K562 (cell line): ENCODE results near the gene SULT2B1. TPM values are rescaled to one million over a fixed set of nuclear protein-coding genes. Genes with fewer than 3 reads are reported as not detected.
A peak's percentile ranks its signal among the peaks of the same experiment; 100 is the strongest.

Experiments
- ATAC-seq: fragments of 200-7000 bp; cut with Tn5 transposase; 3 replicates; pipeline ENCODE4 v1.9.1; 2020; ENCODE audit warnings: moderate library complexity
- BruUV-seq: library from RNA; stranded (reverse); fragments of 400-500 nt; replicated peaks from 2 replicates; lab custom pipeline; 2021; lab: Mats Ljungman, UMichigan
- CTCF ChIA-PET: fragments of 300-600 bp; formaldehyde crosslinking; extraction: SDS; loops from one replicate; lab custom pipeline; 2021; ENCODE audit warnings: low intra/inter-chr PET ratio; lab: Yijun Ruan, JAX
- POLR2A ChIA-PET: fragments of 300-600, 350-650 bp; sonication (Branson Sonifier 250); formaldehyde crosslinking; extraction: SDS; loops from one replicate; lab custom pipeline; 2021; ENCODE audit warnings: antibody characterized with exemption, inconsistent platforms; lab: Yijun Ruan, JAX
- DNase-seq, 4 experiments: peaks; one replicate each; pipeline versions ENCODE4 v3.0.0 to v3.0.0-alpha.2; 2011 to 2018; ENCODE audit warnings: low spot score in 3 of 4, mixed read lengths in 3 of 4; ENCODE audit errors: extremely low read depth in 1 of 4
- FAIRE-seq: peaks from 2 replicates; lab custom pipeline; 2011; peaks lifted over from hg19 to GRCh38; lab: Jason Lieb, UNC
- H2AFZ ChIP-seq: 2 replicates; pipeline ENCODE4 v1.6.0; 2011; ENCODE audit warnings: low read depth, low read length, control low read depth, inconsistent platforms
- H3K27ac ChIP-seq: fragments of 200-600 bp; 3 replicates; pipeline ENCODE4 v1.8.0; 2011; ENCODE audit warnings: low read depth, mild to moderate bottlenecking, control low read depth, inconsistent platforms, low read length, moderate library complexity, mixed read lengths; ENCODE audit errors: extremely low read depth
- H3K27me3 ChIP-seq, 2 experiments: fragments of 300-600 bp in 1 of 2; 2 replicates in 1 of 2; 3 replicates in 1 of 2; pipeline versions ENCODE4 v1.6.0 to v1.8.0; 2011; ENCODE audit warnings: inconsistent platforms in 2 of 2, low read length in 2 of 2, mild to moderate bottlenecking in 1 of 2, mixed read lengths in 1 of 2, moderate library complexity in 1 of 2; ENCODE audit not compliant: control insufficient read depth in 2 of 2, insufficient read depth in 2 of 2
- H3K36me3 ChIP-seq: fragments of 300-600 bp; 3 replicates; pipeline ENCODE4 v1.8.0; 2011; ENCODE audit warnings: mild to moderate bottlenecking, low read length, inconsistent platforms; ENCODE audit not compliant: control insufficient read depth, insufficient read depth
- H3K4me1 ChIP-seq, 2 experiments: fragments of 200-600 bp in 1 of 2; replicated peaks in 1 of 2; 2 replicates in 1 of 2; 3 replicates in 1 of 2; pipeline versions ENCODE4 v1.5.1 to v1.8.0; 2011; ENCODE audit warnings: inconsistent platforms in 2 of 2, low read length in 2 of 2, mild to moderate bottlenecking in 1 of 2, mixed read lengths in 1 of 2, moderate library complexity in 1 of 2; ENCODE audit not compliant: control insufficient read depth in 2 of 2, insufficient read depth in 2 of 2
- H3K4me2 ChIP-seq: 2 replicates; pipeline ENCODE4 v1.6.1; 2011; ENCODE audit warnings: low read length, control low read depth, inconsistent platforms, mixed read lengths; ENCODE audit not compliant: insufficient read depth
- H3K4me3 ChIP-seq: fragments of 200-600 bp; sonication (generic), shearing (Covaris generic); 2 replicates; pipeline ENCODE4 v1.5.1; 2016; ENCODE audit warnings: control low read depth, inconsistent platforms
- H3K79me2 ChIP-seq: fragments of 200-600 bp; 3 replicates; pipeline ENCODE4 v1.8.0; 2011; ENCODE audit warnings: low read length, inconsistent platforms; ENCODE audit not compliant: control insufficient read depth, insufficient read depth
- H3K9ac ChIP-seq, 2 experiments: 2 replicates each; pipeline versions ENCODE4 v1.6.0 to v1.6.1; 2011; ENCODE audit warnings: low read depth in 2 of 2, low read length in 2 of 2, control low read depth in 1 of 2, inconsistent platforms in 1 of 2, mild to moderate bottlenecking in 1 of 2, mixed read lengths in 1 of 2; ENCODE audit not compliant: insufficient read depth in 1 of 2
- H3K9me1 ChIP-seq: one replicate; pipeline ENCODE4 v1.6.0; 2011; ENCODE audit warnings: inconsistent platforms, mild to moderate bottlenecking, low read length, moderate library complexity; ENCODE audit not compliant: control insufficient read depth, insufficient read depth
- H3K9me3 ChIP-seq: replicated peaks from 2 replicates; pipeline ENCODE4 v1.5.1; 2011; ENCODE audit warnings: low read depth, low read length, inconsistent platforms; ENCODE audit not compliant: control insufficient read depth, insufficient read depth
- H4K20me1 ChIP-seq: replicated peaks from 2 replicates; pipeline ENCODE4 v1.6.1; 2011; ENCODE audit warnings: low read length, inconsistent platforms, mixed read lengths; ENCODE audit not compliant: control insufficient read depth, insufficient read depth
- BCOR ChIP-seq: fragments of 450-650 bp; IDR thresholded peaks from 2 replicates; pipeline ENCODE4 v1.6.1; 2016
- CBFA2T3 ChIP-seq: fragments of 450-650 bp; IDR thresholded peaks from 2 replicates; pipeline ENCODE4 v1.6.1; 2017
- ESRRB ChIP-seq: fragments of 250-450 bp; sonication (Bioruptor Pico); IDR thresholded peaks from 2 replicates; pipeline ENCODE4 v1.5.0; 2020; ENCODE audit warnings: mild to moderate bottlenecking, moderate library complexity, borderline replicate concordance
- FOXM1 ChIP-seq, 2 experiments: fragments of 450-650 bp in 1 of 2; sonication (generic) in 1 of 2; formaldehyde crosslinking in 1 of 2; IDR thresholded peaks; 2 replicates each; pipeline versions ENCODE4 v1.6.1 to v1.9.0; 2017 to 2022; ENCODE audit warnings: low read depth in 2 of 2, mild to moderate bottlenecking in 2 of 2, missing genetic modification reagents in 1 of 2, moderate library complexity in 1 of 2
- POLR2AphosphoS5 ChIP-seq: IDR thresholded peaks from 2 replicates; pipeline ENCODE4 v1.6.1; 2011; ENCODE audit warnings: mild to moderate bottlenecking, low read depth, low read length, moderate library complexity; ENCODE audit not compliant: control insufficient read depth, insufficient read depth
- YY1 ChIP-seq, 3 experiments: IDR thresholded peaks; 2 replicates each; pipeline ENCODE4 v1.6.1; 2011; ENCODE audit warnings: low read length in 2 of 3, mild to moderate bottlenecking in 2 of 3, moderate library complexity in 2 of 3, borderline replicate concordance in 1 of 3, control low read depth in 1 of 3, low read depth in 1 of 3; ENCODE audit not compliant: insufficient read depth in 3 of 3, insufficient replicate concordance in 2 of 3, control insufficient read depth in 1 of 3, insufficient read length in 1 of 3; ENCODE audit errors: extremely low read depth in 1 of 3
- WGBS: fragments of 100-300 bp; shearing (Covaris generic); methylation state at CpG from one replicate; pipeline ENCODE4 v1.1.6; 2016; ENCODE audit warnings: low coverage, mixed read lengths; ENCODE audit not compliant: insufficient coverage; ENCODE audit errors: missing lambda C conversion rate; 5-methylcytosine and 5-hydroxymethylcytosine counted together
- in situ Hi-C: fragments of 300-500 bp; cut with MboI; formaldehyde crosslinking; loops from 4 replicates; pipeline ENCODE4 v1.15.0; 2018; ENCODE audit warnings: inconsistent platforms, mixed read lengths
- intact Hi-C: fragments of 100-400 bp; cut with micrococcal nuclease; formaldehyde crosslinking; loops from 2 replicates; pipeline ENCODE4 v1.14.2; 2022
- polyA plus RNA-seq, 8 experiments: library from polyadenylated mRNA; depleted of rRNA in 4 of 8; stranded (reverse) in 5 of 8; unstranded in 3 of 8; fragments of >200 nt; fragmentation: Nextera tagmentation in 2 of 8; fragmentation: Illumina TruSeq in 1 of 8; extraction: Ambion mirVana in 2 of 8; extraction: Trizol in 1 of 8; gene quantifications; 2 replicates each; pipeline versions ENCODE4 v1.2.1 to v1.2.3, GENCODE V29; 2011 to 2014; ENCODE audit warnings: inconsistent platforms in 1 of 8, missing spikeins in 1 of 8
- total RNA-seq, 7 experiments: library from RNA; depleted of rRNA in 6 of 7; stranded (reverse); fragments of >200 nt in 6 of 7; fragmentation: Illumina TruSeq in 2 of 7; extraction: Trizol in 2 of 7; gene quantifications; 2 replicates each; pipeline versions ENCODE4 v1.2.1 to v1.2.3, GENCODE V29; 2011 to 2021; ENCODE audit warnings: low replicate concordance in 1 of 7
- TF ChIP-seq, protein P1 (sequence below): fragments of 450-650 bp; IDR thresholded peaks from 2 replicates; pipeline ENCODE4 v1.6.1; 2017; ENCODE audit warnings: mild to moderate bottlenecking, moderate library complexity
- TF ChIP-seq, protein P2 (sequence below): fragments of 250-450 bp; sonication (Bioruptor Pico); IDR thresholded peaks from 2 replicates; pipeline ENCODE4 v1.9.0; 2021; ENCODE audit warnings: mild to moderate bottlenecking, inconsistent platforms

The SULT2B1 gene
- total and polyA plus RNA-seq, 9 of the 15 experiments (the other 6 are each of a cell fraction or from before 2014, with no cell fraction given), result 0.09 to 0.62 (median 0.22) TPM; not detected in 2

DNA sequence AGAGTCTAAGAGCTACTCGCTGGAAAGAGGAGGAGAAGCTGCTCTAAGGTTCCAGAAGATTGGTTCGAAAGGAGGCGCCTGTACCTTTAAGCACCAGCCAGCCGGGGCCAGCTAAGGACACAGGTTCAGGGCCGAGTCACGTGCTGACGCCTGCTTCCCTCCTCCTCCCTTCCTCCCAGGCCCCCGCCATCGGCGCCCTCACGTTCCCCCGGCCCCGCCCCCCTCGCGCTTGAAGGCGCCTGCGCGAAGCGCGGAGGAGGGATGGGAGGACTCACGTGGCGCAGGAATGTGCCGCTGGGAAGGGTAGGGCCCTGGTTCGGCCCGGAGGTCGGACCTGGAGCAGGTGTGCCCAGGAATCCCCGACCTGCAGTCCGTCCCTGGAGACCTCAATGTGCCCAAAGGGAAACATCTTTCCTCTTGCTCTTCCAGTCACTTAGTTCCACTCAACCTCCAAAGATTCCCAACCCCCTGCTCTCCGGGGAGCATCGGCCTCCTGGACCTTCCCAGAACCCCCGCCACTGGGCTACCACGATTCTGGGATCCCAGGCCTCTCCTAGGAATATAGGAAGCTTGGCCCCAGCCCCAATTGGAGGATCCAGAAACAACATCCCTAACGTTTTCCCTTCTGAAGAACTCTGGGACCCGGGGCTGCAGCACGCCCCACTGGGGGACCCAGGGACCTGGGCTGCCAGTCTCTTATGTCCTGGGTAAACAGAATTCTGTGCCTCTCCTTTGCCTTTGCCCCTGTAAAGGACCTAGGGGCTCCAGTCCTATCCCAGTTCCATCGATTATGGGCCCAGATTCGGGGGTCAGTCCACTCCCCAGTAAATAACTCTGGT is 82.7 kb downstream of the SULT2B1 start:
- no peaks in the 10 kb centered on the region; the same call in 2 of the 3 replicates for H3K36me3 ChIP-seq
- FAIRE-seq (peak; percentile 79), DNase-seq (peak; percentile 82 to 98 (median 86)), ATAC-seq (peak; percentile 61)
- peak overlapping the region; percentile 86 for H2AFZ ChIP-seq
- H3K27me3 ChIP-seq, result no peaks in the 10 kb centered on the region
- TSS peak; percentile 82 for BruUV-seq
- H3K9me3 ChIP-seq, result no peaks in the 10 kb centered on the region
- peaks cover 4% of the 10 kb centered on the region for H3K9me1 ChIP-seq
- H3K4me3 ChIP-seq, result peak overlapping the region; percentile 51
- peak overlapping the region; percentile 88 for H3K4me2 ChIP-seq
- 2% methylated on average over 30 of the region's 37 CpGs for WGBS
- peaks cover 44 to 86% of the 10 kb centered on the region in 2 experiments for H3K4me1 ChIP-seq
- in situ Hi-C loops, result no loop called here
- ChIA-PET POLR2A (interaction anchor here (0.6 to 2.4 kb wide), 7 partner anchors 10 to 330 kb away, joined by 3 to 13 read pairs (median 4); partner anchors contain the start of gene DHDH), CTCF (interaction anchor here (0.7 kb wide), 1 partner anchor 129 kb away, joined by 4 read pairs; no protein-coding TSS in a partner anchor)
- H3K9ac ChIP-seq, result peak overlapping the region; percentile 79 to 89
- H4K20me1 ChIP-seq, result 0 out of 2 replicates have a peak, but pooled peaks cover 4% of the 10 kb centered on the region
- peaks cover 23% of the 10 kb centered on the region; the same call in 2 of the 3 replicates for H3K79me2 ChIP-seq
- intact Hi-C loops, result no loop called here
- peak overlapping the region; percentile 88 for H3K27ac ChIP-seq
- no peak for TF ChIP-seq ESRRB (CRISPR knock-in tag)
- peak; percentile 10; the same call in 1 of the 2 replicates for TF ChIP-seq BCOR
- TF ChIP-seq, protein P1, sequence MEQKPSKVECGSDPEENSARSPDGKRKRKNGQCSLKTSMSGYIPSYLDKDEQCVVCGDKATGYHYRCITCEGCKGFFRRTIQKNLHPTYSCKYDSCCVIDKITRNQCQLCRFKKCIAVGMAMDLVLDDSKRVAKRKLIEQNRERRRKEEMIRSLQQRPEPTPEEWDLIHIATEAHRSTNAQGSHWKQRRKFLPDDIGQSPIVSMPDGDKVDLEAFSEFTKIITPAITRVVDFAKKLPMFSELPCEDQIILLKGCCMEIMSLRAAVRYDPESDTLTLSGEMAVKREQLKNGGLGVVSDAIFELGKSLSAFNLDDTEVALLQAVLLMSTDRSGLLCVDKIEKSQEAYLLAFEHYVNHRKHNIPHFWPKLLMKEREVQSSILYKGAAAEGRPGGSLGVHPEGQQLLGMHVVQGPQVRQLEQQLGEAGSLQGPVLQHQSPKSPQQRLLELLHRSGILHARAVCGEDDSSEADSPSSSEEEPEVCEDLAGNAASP, result peak; percentile 100
- TF ChIP-seq, protein P2, sequence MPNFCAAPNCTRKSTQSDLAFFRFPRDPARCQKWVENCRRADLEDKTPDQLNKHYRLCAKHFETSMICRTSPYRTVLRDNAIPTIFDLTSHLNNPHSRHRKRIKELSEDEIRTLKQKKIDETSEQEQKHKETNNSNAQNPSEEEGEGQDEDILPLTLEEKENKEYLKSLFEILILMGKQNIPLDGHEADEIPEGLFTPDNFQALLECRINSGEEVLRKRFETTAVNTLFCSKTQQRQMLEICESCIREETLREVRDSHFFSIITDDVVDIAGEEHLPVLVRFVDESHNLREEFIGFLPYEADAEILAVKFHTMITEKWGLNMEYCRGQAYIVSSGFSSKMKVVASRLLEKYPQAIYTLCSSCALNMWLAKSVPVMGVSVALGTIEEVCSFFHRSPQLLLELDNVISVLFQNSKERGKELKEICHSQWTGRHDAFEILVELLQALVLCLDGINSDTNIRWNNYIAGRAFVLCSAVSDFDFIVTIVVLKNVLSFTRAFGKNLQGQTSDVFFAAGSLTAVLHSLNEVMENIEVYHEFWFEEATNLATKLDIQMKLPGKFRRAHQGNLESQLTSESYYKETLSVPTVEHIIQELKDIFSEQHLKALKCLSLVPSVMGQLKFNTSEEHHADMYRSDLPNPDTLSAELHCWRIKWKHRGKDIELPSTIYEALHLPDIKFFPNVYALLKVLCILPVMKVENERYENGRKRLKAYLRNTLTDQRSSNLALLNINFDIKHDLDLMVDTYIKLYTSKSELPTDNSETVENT, result peak; percentile 75; the same call in 1 of the 2 replicates
- TF ChIP-seq FOXM1 (IDR thresholded peaks at IDR 0.05; ENCODE audit: low read depth), result peak; percentile 65
- TF ChIP-seq FOXM1 (CRISPR knock-in tag; IDR thresholded peaks at IDR 0.05; ENCODE audit: low read depth), result no peak
- peak; percentile 47 for TF ChIP-seq POLR2AphosphoS5
- TF ChIP-seq CBFA2T3, result peak; percentile 34
- TF ChIP-seq YY1 (IDR thresholded peaks at IDR 0.05; ENCODE audit: borderline replicate concordance in 1 of 3, control insufficient read depth in 1 of 3, extremely low read depth in 1 of 3, insufficient read depth in 3 of 3, insufficient read length in 1 of 3, insufficient replicate concordance in 2 of 3, low read depth in 1 of 3, low read length in 2 of 3), result peak in 2 of 3 experiments; percentile 32 to 54
